ENCODE data around the gene EEA1. TPM values are rescaled to one million over a fixed set of nuclear protein-coding genes. Genes with fewer than 3 reads are reported as not detected.

Gene EEA1
- total RNA-seq, 1 experiment from 2014 or later = 27.4 TPM

DNA sequence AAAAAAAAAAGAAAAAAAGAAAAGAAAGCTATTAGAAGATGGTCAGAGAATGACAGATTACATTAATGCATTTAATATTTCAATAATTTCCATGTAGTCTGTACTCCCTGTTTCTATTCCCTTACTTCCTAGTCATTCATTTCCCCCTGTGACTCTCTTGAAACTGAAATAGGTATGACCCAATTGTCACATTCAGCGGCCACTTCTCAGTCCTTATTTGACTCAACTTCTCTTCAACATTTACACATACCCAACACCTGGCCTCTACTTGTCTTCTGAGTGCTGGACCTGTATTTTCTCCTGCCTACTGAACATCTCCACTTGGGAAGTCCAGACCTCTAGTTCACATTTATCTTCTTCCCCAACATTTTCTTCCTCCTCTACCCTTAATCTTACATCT is 7.2 kb downstream of the EEA1 start:
- TF ChIP-seq CTCF (IDR thresholded peaks at IDR 0.05; ENCODE audit: unreplicated experiment) = no peak
- H3K9me3 Mint-ChIP-seq (ENCODE audit: low read depth, unreplicated experiment) = no peaks in the 10 kb centered on the region
- no peak overlapping the region for H3K27ac Mint-ChIP-seq (ENCODE audit: unreplicated experiment)
- CTCF ChIA-PET = interaction anchor here (0.6 to 1.0 kb wide), 3 partner anchors 23 to 840 kb away, joined by 3 to 5 read pairs (median 3); no protein-coding TSS in a partner anchor
- no peaks in the 10 kb centered on the region for H3K36me3 Mint-ChIP-seq (ENCODE audit: insufficient read depth, unreplicated experiment)
- no peak for DNase-seq
- intact Hi-C loops (cut with micrococcal nuclease; ENCODE audit: unreplicated experiment) = no loop called here
- H3K4me1 Mint-ChIP-seq (ENCODE audit: low read depth, unreplicated experiment) = peaks cover 7% of the 10 kb centered on the region
- no TSS peak for BruUV-seq (replicated peaks)
- H3K4me3 Mint-ChIP-seq (ENCODE audit: low read depth, unreplicated experiment) = no peak overlapping the region
- no peaks in the 10 kb centered on the region for H3K27me3 Mint-ChIP-seq (ENCODE audit: unreplicated experiment)

DNA sequence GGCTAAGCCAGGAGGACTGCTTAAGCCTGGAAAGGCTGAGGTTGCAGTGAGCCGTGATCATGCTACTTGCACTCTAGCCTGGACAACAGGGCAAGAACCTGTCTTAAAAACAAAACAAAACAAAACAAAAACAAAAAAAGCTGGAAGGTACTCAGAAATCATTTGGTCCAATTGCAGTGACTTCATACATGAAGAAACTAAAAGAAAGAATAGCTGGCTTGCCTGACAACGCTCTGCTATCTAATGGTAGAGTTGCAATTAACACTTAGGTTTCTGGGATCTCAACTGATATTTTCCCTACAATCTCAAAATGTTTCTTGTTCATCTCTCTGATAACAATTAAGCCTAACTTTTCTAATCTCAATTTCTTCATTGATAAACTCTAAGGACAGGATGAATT is 13.7 kb downstream of the EEA1 start:
- intact Hi-C loops (cut with micrococcal nuclease; ENCODE audit: unreplicated experiment) = no loop called here
- TF ChIP-seq CTCF (IDR thresholded peaks at IDR 0.05; ENCODE audit: unreplicated experiment) = no peak
- Mint-ChIP-seq H3K27me3 (ENCODE audit: unreplicated experiment) (no peaks in the 10 kb centered on the region), H3K9me3 (ENCODE audit: low read depth, unreplicated experiment) (no peaks in the 10 kb centered on the region), H3K27ac (ENCODE audit: unreplicated experiment) (no peak overlapping the region), H3K4me3 (ENCODE audit: low read depth, unreplicated experiment) (no peak overlapping the region), H3K4me1 (ENCODE audit: low read depth, unreplicated experiment) (peaks cover 8% of the 10 kb centered on the region), H3K36me3 (ENCODE audit: insufficient read depth, unreplicated experiment) (no peaks in the 10 kb centered on the region)
- CTCF ChIA-PET = interaction anchor here (1.5 kb wide), 1 partner anchor 11 kb away, joined by 4 read pairs; no protein-coding TSS in a partner anchor
- no TSS peak for BruUV-seq (replicated peaks)
- no peak for DNase-seq

- no peak for TF ChIP-seq CTCF (IDR thresholded peaks at IDR 0.05; ENCODE audit: unreplicated experiment)
- Mint-ChIP-seq H3K9me3 (ENCODE audit: low read depth, unreplicated experiment) (no peaks in the 10 kb centered on the region), H3K4me3 (ENCODE audit: low read depth, unreplicated experiment) (no peak overlapping the region), H3K27me3 (ENCODE audit: unreplicated experiment) (no peaks in the 10 kb centered on the region), H3K4me1 (ENCODE audit: low read depth, unreplicated experiment) (peaks cover 8% of the 10 kb centered on the region), H3K36me3 (ENCODE audit: insufficient read depth, unreplicated experiment) (no peaks in the 10 kb centered on the region), H3K27ac (ENCODE audit: unreplicated experiment) (no peak overlapping the region)
- BruUV-seq (replicated peaks) = no TSS peak
- no peak for DNase-seq
- intact Hi-C loops (cut with micrococcal nuclease; ENCODE audit: unreplicated experiment) = no loop called here
- CTCF ChIA-PET = interaction anchor here (1.5 kb wide), 1 partner anchor 13 kb away, joined by 4 read pairs; no protein-coding TSS in a partner anchor
Observed at GRCh38 chr12:92914170-92914569, 14.9 kb downstream of the EEA1 start.

DNA sequence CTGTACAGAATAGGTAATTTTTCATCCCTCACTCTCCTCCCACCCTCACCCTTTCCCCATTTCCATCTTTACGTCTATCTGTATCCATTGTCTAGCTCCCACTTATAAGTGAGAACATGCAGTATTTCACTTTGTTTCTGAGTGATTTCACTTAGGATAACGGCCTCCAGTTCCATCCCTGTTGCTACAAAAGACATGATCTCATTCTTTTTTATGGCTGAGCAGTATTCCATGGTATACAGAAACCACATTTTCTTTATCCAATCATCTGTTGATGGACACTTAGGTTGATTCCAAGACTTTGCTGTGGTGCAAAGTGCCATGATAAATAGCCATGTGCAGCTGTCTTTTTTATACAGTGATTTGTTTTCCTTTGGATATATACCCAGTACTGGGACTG is 16.4 kb downstream of the EEA1 start:
- Mint-ChIP-seq H3K9me3 (ENCODE audit: low read depth, unreplicated experiment) (peaks cover 2% of the 10 kb centered on the region), H3K4me3 (ENCODE audit: low read depth, unreplicated experiment) (no peak overlapping the region), H3K27ac (ENCODE audit: unreplicated experiment) (no peak overlapping the region), H3K27me3 (ENCODE audit: unreplicated experiment) (no peaks in the 10 kb centered on the region), H3K4me1 (ENCODE audit: low read depth, unreplicated experiment) (peaks cover 8% of the 10 kb centered on the region), H3K36me3 (ENCODE audit: insufficient read depth, unreplicated experiment) (no peaks in the 10 kb centered on the region)
- no TSS peak for BruUV-seq (replicated peaks)
- CTCF ChIA-PET = no interaction called here
- TF ChIP-seq CTCF (IDR thresholded peaks at IDR 0.05; ENCODE audit: unreplicated experiment) = no peak
- intact Hi-C loops (cut with micrococcal nuclease; ENCODE audit: unreplicated experiment) = no loop called here
- DNase-seq = no peak

All from Calu3 (cell line).